HG02759 (cell line): ENCODE measurements around the gene PRCD.
A peak's percentile ranks its signal among the peaks of the same experiment; 100 is the strongest.
"Not testable (repeated sequence)": the region's sequence is repeated elsewhere in the genome, so short reads cannot be mapped to it uniquely, and the experiment has no call there.

ENCODE experiments used
- ATAC-seq: cut with Tn5 transposase; IDR thresholded peaks from one replicate; pipeline ENCODE4 v1.9.1; 2021; ENCODE audit warnings: mild to moderate bottlenecking, moderate library complexity; ENCODE audit not compliant: unreplicated experiment

The PRCD gene

GRCh38 chr17:76525513-76525833 is 14.4 kb upstream of the PRCD start:
- ATAC-seq = not testable (repeated sequence)

- ATAC-seq = not testable (repeated sequence)
These were observed 12.8 kb upstream of the PRCD start for GRCh38 chr17:76527016-76527415.

- peak; percentile 59 for ATAC-seq
These were observed 12.3 kb upstream of the PRCD start for GRCh38 chr17:76527430-76528111.

- ATAC-seq = peak; percentile 30
These were observed 11.7 kb upstream of the PRCD start for GRCh38 chr17:76528156-76528527.

GRCh38 chr17:76528528-76529223 is 11.2 kb upstream of the PRCD start:
- no peak for ATAC-seq

GRCh38 chr17:76529224-76530094 is 10.4 kb upstream of the PRCD start:
- no peak for ATAC-seq

- ATAC-seq = no peak
These were observed 9.6 kb upstream of the PRCD start for GRCh38 chr17:76530095-76530723.

GRCh38 chr17:76530811-76531485 is 8.9 kb upstream of the PRCD start:
- no peak for ATAC-seq

- ATAC-seq = no peak
These were observed 8.3 kb upstream of the PRCD start for GRCh38 chr17:76531486-76532038.

- ATAC-seq = no peak
These were observed 7.7 kb upstream of the PRCD start for GRCh38 chr17:76532072-76532651.

GRCh38 chr17:76533640-76534359 is 6.0 kb upstream of the PRCD start:
- ATAC-seq = not testable (repeated sequence)

- no peak for ATAC-seq
These were observed 4.8 kb upstream of the PRCD start for GRCh38 chr17:76534831-76535732.

- no peak for ATAC-seq
These were observed 3.9 kb upstream of the PRCD start for GRCh38 chr17:76535788-76536510.

- no peak for ATAC-seq
These were observed 3.1 kb upstream of the PRCD start for GRCh38 chr17:76536511-76537287.

GRCh38 chr17:76537288-76537577 is 2.6 kb upstream of the PRCD start:
- no peak for ATAC-seq

GRCh38 chr17:76537578-76538280 is 2.1 kb upstream of the PRCD start, which contains the start of gene CYGB:
CYGB (minus strand) TSS chr17:76537709; CDS start chr17:76537542, 167 bp downstream.
- no peak for ATAC-seq
